ENCODE measurements around the gene RARA.

- TF ChIP-seq CTCF (conservative IDR thresholded peaks at IDR 0.05; ENCODE audit: low read depth in 2 of 2) (no peak), POLR2AphosphoS5 (IDR thresholded peaks at IDR 0.05; ENCODE audit: low read depth) (no peak), EZH2 (IDR thresholded peaks at IDR 0.05; ENCODE audit: low read depth, unreplicated experiment) (no peak), EZH2phosphoT487 (IDR thresholded peaks at IDR 0.05; ENCODE audit: unreplicated experiment) (no peak), NANOG (IDR thresholded peaks at IDR 0.05; ENCODE audit: borderline replicate concordance) (no peak), REST (IDR thresholded peaks at IDR 0.05; ENCODE audit: unreplicated experiment) (no peak), JUNB (IDR thresholded peaks at IDR 0.05; ENCODE audit: unreplicated experiment) (no peak)
These were observed 2.0 kb downstream of the RARA start for GRCh38 chr17:40310882-40311391.
